Epithelial cell of esophagus (primary cell): ENCODE measurements around the gene SIAH1.
A peak's percentile ranks its signal among the peaks of the same experiment; 100 is the strongest.

Experiments used
- DNase-seq: peaks from one replicate; pipeline ENCODE4 v3.0.0; 2010; ENCODE audit warnings: low read depth
- H3K4me3 ChIP-seq: 2 replicates; pipeline ENCODE4 v1.5.1; 2011; ENCODE audit warnings: mild to moderate bottlenecking, low read length, control low read depth
- CTCF ChIP-seq: IDR thresholded peaks from 2 replicates; pipeline ENCODE4 v1.5.1; 2011; ENCODE audit warnings: low read depth, mild to moderate bottlenecking, low read length, control low read depth, inconsistent platforms; ENCODE audit not compliant: insufficient read depth; ENCODE audit errors: missing control alignments

The SIAH1 gene

GRCh38 chr16:48342591-48342990 is 42.6 kb downstream of the SIAH1 start:
- DNase-seq, result no peak
- no peak overlapping the region for H3K4me3 ChIP-seq
- no peak for TF ChIP-seq CTCF

GRCh38 chr16:48340054-48340453 is 45.2 kb downstream of the SIAH1 start:
- no peak for TF ChIP-seq CTCF
- DNase-seq, result no peak

GRCh38 chr16:48335961-48336360 is 49.3 kb downstream of the SIAH1 start:
- DNase-seq, result no peak
- H3K4me3 ChIP-seq, result no peak overlapping the region
- no peak for TF ChIP-seq CTCF

More at GRCh38 chr16:48340054-48340453, 45.2 kb downstream of the SIAH1 start:
- H3K4me3 ChIP-seq, result no peak overlapping the region

GRCh38 chr16:48334325-48334724 is 50.9 kb downstream of the SIAH1 start:
- no peak for TF ChIP-seq CTCF
- DNase-seq, result no peak
- H3K4me3 ChIP-seq, result no peak overlapping the region

- TF ChIP-seq CTCF, result no peak
- no peak overlapping the region for H3K4me3 ChIP-seq
- DNase-seq, result no peak
Measured at GRCh38 chr16:48332978-48333377, 52.2 kb downstream of the SIAH1 start.

GRCh38 chr16:48330841-48331192 is 54.4 kb downstream of the SIAH1 start:
- H3K4me3 ChIP-seq, result no peak overlapping the region
- TF ChIP-seq CTCF, result no peak
- DNase-seq, result no peak

GRCh38 chr16:48330189-48330840 is 54.9 kb downstream of the SIAH1 start:
- peak; percentile 60 for DNase-seq
- H3K4me3 ChIP-seq, result no peak overlapping the region
- no peak for TF ChIP-seq CTCF
